HepG2 (cell line): Measurements from ENCODE around the gene RNH1. TPM values are rescaled to one million over a fixed set of nuclear protein-coding genes. Genes with fewer than 3 reads are reported as not detected.

Experiments
- ATF6 ChIP-seq: sonication (generic); formaldehyde crosslinking; conservative IDR thresholded peaks from 2 replicates; pipeline ENCODE4 v1.4.0; 2020; ENCODE audit warnings: missing genetic modification reagents
- ELF1 ChIP-seq: sonication (generic); formaldehyde crosslinking; IDR thresholded peaks from 2 replicates; pipeline ENCODE4 v1.4.0; 2020; ENCODE audit warnings: missing genetic modification reagents
- FOXA3 ChIP-seq: IDR thresholded peaks from 2 replicates; pipeline ENCODE4 v1.6.1; 2016; ENCODE audit warnings: missing genetic modification reagents, missing compliant biosample characterization
- FOXO1 ChIP-seq: sonication (generic); formaldehyde crosslinking; IDR thresholded peaks from 2 replicates; pipeline ENCODE4 v1.4.0; 2020; ENCODE audit warnings: missing genetic modification reagents
- GTF3A ChIP-seq: sonication (generic); formaldehyde crosslinking; conservative IDR thresholded peaks from 2 replicates; pipeline ENCODE4 v1.4.0; 2020; ENCODE audit warnings: mild to moderate bottlenecking, missing genetic modification reagents
- HMGXB3 ChIP-seq: sonication (generic); formaldehyde crosslinking; IDR thresholded peaks from 2 replicates; pipeline ENCODE4 v1.4.0; 2020; ENCODE audit warnings: missing genetic modification reagents, borderline replicate concordance
- KMT2A ChIP-seq: sonication (generic); formaldehyde crosslinking; IDR thresholded peaks from 2 replicates; pipeline ENCODE4 v1.4.0; 2020; ENCODE audit warnings: missing genetic modification reagents
- MYC ChIP-seq: sonication (generic); formaldehyde crosslinking; IDR thresholded peaks from 2 replicates; pipeline ENCODE4 v1.9.0; 2021; ENCODE audit warnings: missing genetic modification reagents, borderline replicate concordance
- NCOA5 ChIP-seq: sonication (generic); formaldehyde crosslinking; IDR thresholded peaks from 2 replicates; pipeline ENCODE4 v1.4.0; 2020; ENCODE audit warnings: missing genetic modification reagents
- RARG ChIP-seq: sonication (generic); formaldehyde crosslinking; IDR thresholded peaks from 2 replicates; pipeline ENCODE4 v1.4.0; 2020; ENCODE audit warnings: low read depth, mild to moderate bottlenecking, missing genetic modification reagents
- TEAD3 ChIP-seq: optimal IDR thresholded peaks from 2 replicates; pipeline ENCODE3; 2016; ENCODE audit warnings: borderline replicate concordance
- ZBTB3 ChIP-seq: sonication (generic); formaldehyde crosslinking; IDR thresholded peaks from 2 replicates; pipeline ENCODE4 v1.4.0; 2020; ENCODE audit warnings: low read depth, mild to moderate bottlenecking, moderate library complexity, missing genetic modification reagents, borderline replicate concordance
- ZMYM4 ChIP-seq: sonication (generic); formaldehyde crosslinking; IDR thresholded peaks from 2 replicates; pipeline ENCODE4 v1.8.1; 2023; ENCODE audit warnings: mild to moderate bottlenecking, missing genetic modification reagents
- ZNF746 ChIP-seq: sonication (generic); formaldehyde crosslinking; IDR thresholded peaks from 2 replicates; pipeline ENCODE4 v1.8.0; 2022; ENCODE audit warnings: mild to moderate bottlenecking, missing genetic modification reagents
- polyA plus RNA-seq, 8 experiments: library from polyadenylated mRNA; depleted of rRNA in 3 of 8; stranded (reverse) in 7 of 8; unstranded in 1 of 8; fragments of >200 nt; fragmentation: Illumina TruSeq in 4 of 8; extraction: Trizol in 4 of 8; gene quantifications; 2 replicates each; pipeline versions ENCODE4 v1.2.1 to v1.2.3, GENCODE V29; 2011 to 2016; ENCODE audit warnings: low read depth in 4 of 8, missing spikeins in 1 of 8, mixed read lengths in 1 of 8; ENCODE audit not compliant: insufficient read depth in 1 of 8
- total RNA-seq, 5 experiments: library from RNA; depleted of rRNA; stranded (reverse); fragments of >200 nt; fragmentation: Illumina TruSeq; extraction: Trizol; gene quantifications; 2 replicates each; pipeline ENCODE4 v1.2.3, GENCODE V29; 2016; ENCODE audit warnings: low read depth in 1 of 5
- TF ChIP-seq, protein P1 (sequence below): sonication (generic); formaldehyde crosslinking; IDR thresholded peaks from 2 replicates; pipeline ENCODE4 v1.4.0; 2020; ENCODE audit warnings: low read depth, mild to moderate bottlenecking, missing genetic modification reagents
- TF ChIP-seq, protein P2 (sequence below): sonication (generic); formaldehyde crosslinking; IDR thresholded peaks from 2 replicates; pipeline ENCODE4 v1.4.0; 2020; ENCODE audit warnings: missing genetic modification reagents; ENCODE audit errors: not compliant biosample characterization
- TF ChIP-seq, protein P3 (sequence below): sonication (generic); formaldehyde crosslinking; IDR thresholded peaks from 2 replicates; pipeline ENCODE4 v1.5.0; 2020; ENCODE audit warnings: mild to moderate bottlenecking, missing genetic modification reagents

Gene RNH1
- total and polyA plus RNA-seq, 2 of the 13 experiments (the other 11 are each of a cell fraction or from before 2014, with no cell fraction given), result 36.0 to 74.1 TPM

DNA sequence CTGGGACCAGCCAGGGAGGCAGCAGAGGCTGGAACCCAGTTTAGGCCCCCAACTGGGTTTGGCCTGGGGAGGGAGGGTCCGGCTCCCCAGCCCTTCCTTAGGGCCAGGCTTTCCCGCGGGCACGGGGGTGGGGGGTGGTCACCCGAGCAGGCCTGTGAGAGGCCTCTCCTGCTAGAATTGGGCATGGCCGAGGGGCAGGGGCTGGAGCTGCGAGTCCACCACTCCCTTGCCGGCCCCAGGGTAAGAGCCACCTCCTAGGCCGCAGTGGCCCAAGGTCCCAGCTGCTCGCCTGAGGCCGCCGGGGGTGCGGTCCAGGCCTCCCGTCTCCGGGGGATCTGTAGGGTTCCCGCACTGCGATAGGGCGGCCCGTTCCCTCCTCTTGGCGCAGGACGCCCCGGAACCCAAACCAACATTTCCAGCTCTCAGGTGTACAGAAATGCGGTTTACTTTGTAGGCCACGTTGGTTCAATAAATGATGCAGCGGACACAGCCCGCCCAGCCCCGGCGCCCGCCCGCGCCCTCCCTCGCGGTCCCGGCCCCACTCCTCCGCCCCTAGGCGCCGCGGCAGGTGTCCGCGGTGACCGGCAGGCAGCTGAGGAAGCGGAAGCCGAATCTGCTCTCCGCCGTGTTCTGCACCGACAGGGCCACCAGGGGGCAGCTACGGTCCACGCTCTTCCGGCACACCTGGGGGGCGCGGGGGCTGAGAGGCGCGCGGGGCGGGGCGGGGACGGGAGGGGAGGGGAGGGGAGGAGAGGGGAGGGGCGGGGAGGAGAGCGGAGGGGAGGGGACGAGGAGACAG is 47.6 kb upstream of the RNH1 start (continued):
- TF ChIP-seq HMGXB3 (CRISPR knock-in tag), result no peak
- TF ChIP-seq FOXA3 (CRISPR knock-in tag), result 0 out of 2 replicates have a peak, but pooled peaks have one; percentile 12
- TF ChIP-seq ATF6, result no peak
- no peak for TF ChIP-seq ZBTB3 (CRISPR knock-in tag)
- 0 out of 2 replicates have a peak, but pooled peaks have one; percentile 17 for TF ChIP-seq KMT2A (CRISPR knock-in tag)
- no peak for TF ChIP-seq RARG (CRISPR knock-in tag)
- TF ChIP-seq, protein P1, sequence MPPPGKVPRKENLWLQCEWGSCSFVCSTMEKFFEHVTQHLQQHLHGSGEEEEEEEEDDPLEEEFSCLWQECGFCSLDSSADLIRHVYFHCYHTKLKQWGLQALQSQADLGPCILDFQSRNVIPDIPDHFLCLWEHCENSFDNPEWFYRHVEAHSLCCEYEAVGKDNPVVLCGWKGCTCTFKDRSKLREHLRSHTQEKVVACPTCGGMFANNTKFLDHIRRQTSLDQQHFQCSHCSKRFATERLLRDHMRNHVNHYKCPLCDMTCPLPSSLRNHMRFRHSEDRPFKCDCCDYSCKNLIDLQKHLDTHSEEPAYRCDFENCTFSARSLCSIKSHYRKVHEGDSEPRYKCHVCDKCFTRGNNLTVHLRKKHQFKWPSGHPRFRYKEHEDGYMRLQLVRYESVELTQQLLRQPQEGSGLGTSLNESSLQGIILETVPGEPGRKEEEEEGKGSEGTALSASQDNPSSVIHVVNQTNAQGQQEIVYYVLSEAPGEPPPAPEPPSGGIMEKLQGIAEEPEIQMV (CRISPR knock-in tag), result no peak
- TF ChIP-seq ZNF746 (CRISPR knock-in tag), result 0 out of 2 replicates have a peak, but pooled peaks have one; percentile 15
- TF ChIP-seq, protein P2, sequence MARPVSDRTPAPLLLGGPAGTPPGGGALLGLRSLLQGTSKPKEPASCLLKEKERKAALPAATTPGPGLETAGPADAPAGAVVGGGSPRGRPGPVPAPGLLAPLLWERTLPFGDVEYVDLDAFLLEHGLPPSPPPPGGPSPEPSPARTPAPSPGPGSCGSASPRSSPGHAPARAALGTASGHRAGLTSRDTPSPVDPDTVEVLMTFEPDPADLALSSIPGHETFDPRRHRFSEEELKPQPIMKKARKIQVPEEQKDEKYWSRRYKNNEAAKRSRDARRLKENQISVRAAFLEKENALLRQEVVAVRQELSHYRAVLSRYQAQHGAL (CRISPR knock-in tag), result no peak
- peak; percentile 30; the same call in 1 of the 2 replicates for TF ChIP-seq FOXO1 (CRISPR knock-in tag)
- TF ChIP-seq, protein P3, sequence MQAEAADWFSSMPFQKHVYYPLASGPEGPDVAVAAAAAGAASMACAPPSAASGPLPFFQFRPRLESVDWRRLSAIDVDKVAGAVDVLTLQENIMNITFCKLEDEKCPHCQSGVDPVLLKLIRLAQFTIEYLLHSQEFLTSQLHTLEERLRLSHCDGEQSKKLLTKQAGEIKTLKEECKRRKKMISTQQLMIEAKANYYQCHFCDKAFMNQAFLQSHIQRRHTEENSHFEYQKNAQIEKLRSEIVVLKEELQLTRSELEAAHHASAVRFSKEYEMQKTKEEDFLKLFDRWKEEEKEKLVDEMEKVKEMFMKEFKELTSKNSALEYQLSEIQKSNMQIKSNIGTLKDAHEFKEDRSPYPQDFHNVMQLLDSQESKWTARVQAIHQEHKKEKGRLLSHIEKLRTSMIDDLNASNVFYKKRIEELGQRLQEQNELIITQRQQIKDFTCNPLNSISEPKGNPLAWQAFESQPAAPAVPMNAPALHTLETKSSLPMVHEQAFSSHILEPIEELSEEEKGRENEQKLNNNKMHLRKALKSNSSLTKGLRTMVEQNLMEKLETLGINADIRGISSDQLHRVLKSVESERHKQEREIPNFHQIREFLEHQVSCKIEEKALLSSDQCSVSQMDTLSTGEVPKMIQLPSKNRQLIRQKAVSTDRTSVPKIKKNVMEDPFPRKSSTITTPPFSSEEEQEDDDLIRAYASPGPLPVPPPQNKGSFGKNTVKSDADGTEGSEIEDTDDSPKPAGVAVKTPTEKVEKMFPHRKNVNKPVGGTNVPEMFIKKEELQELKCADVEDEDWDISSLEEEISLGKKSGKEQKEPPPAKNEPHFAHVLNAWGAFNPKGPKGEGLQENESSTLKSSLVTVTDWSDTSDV (CRISPR knock-in tag), result no peak
- no peak for TF ChIP-seq ZMYM4 (CRISPR knock-in tag)
- TF ChIP-seq ELF1, result peak; percentile 65
- TF ChIP-seq GTF3A (CRISPR knock-in tag), result no peak
- TF ChIP-seq MYC (CRISPR knock-in tag), result peak; percentile 45; the same call in 1 of the 2 replicates
- no peak for TF ChIP-seq NCOA5
- no peak for TF ChIP-seq TEAD3 (CRISPR knock-in tag)
